SIG-M5 (cell line): ENCODE measurements around the gene ZNF275.
"Not testable (repeated sequence)": the region's sequence is repeated elsewhere in the genome, so short reads cannot be mapped to it uniquely, and the experiment has no call there.

Experiments
- DNase-seq: peaks from one replicate; lab custom pipeline; 2025; lab: John Stamatoyannopoulos, UW

The ZNF275 gene

DNA sequence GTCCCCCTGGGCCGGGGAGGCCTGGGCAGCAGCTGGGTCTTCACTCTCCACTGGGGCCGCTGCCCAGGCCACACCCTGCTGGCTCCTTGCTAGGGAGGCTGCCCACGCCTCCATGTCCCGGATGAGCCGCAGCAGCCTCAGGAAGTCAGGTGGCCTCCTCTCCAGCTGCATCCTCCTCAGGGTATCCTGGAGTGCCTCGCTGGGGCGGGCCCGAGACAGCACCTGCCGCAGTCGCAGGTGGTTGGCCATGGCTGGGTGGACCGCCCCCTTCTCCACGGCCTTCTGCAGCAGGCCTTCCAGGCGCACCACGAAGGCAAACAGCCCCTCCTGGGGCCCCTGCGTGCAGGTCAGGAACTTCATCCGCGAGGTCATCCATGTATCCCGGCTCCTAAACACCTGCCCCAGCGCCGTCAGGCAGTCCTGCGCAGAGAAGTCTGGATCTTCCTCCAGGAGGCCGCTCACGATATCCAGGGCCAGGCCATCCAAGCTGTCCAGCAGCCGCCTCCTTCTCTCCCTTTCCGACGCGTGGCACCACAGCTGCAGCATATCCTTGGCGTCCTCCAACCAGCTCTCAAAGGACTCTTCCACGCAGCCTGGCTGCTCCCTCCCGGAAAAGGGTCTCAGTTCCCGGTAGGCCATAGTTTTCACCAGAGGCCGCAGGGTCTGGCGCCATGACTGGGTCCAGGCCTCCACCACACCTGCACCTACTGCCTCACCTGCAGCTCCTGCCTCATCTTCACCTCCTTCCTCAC lies 14.5 kb upstream of the ZNF275 start:
- DNase-seq, result no peak

DNA sequence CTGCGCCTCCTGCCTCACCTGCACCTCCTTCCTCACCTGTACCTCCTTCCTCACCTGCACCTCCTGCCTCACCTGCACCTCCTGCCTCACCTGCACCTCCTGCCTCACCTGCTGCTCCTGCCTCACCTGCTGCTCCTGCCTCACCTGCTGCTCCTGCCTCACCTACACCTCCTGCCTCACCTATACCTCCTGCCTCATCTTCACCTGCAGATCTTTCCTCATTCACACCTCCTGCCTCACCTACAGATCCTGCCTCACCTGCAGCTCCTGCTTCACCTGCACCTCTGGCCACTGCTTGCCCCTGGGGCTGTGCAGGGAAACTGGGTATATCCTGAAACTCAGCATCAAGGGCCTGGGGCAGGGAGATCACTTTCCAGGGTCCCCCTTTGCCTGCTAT lies 13.9 kb upstream of the ZNF275 start:
- DNase-seq, result not testable (repeated sequence)

DNA sequence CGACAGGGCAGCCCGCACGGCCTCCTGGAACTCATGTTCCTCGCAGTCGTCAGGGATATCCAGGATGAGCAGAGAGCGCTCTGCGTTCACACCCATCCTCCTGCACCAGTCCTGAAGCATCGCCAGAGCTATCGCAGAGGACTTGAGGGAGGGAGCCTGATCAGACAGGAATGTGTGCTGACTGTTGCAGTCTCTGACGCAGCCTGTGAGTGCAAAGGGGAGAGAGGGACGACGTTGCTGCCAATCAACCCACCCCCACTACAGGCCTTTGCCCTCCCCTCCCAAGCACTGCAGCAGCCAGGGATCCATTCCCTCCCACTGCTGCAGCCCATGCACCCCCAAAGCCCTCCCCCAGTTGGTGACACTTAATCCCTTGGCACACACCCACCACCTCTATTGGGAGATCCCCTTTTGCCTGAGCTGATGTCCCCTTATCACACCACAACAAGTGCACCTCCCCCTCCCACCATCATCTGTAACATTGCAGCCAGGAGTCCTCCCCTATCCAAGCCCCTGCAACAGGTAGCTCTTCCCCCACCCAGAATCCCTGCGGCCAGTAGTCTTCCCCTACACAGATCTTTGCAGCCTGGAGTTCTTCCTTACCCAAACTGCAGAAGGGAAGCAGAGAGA lies 13.3 kb upstream of the ZNF275 start:
- DNase-seq, result no peak

DNA sequence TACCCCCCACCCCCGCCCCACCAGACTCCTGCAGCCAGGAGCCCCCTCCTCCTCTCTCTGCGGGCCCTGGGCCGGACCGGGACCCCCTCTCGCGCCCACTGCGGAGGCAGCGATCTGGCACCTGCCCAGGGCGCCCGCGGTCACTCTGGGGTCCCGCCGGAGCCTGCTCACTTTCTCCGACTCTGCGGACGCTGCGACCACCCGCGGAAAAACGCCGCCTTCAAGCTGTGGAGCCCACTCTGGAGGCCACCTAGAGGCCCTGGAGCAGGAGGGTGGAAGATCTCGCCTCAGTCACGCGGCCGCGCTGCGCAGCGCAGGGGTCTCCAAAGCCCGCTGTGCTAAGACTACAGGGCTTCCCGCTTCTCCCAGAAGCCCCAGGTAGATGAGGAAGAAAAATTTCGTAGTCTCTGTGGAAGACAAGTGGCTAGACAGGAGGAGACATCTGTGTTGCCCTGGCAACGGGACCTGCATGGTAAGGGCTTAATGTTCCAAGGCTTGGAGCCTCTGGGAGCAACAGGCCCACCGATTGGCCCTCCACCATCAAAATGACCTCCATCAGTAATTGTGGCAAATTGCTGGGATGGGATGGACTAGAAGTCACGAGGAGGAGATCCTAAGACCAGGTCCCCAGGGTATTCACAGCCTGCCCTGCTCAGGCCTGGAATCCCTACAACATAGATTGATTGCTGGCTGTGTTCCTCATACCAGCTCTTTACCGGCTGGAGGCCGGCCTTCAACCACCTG lies 12.4 kb upstream of the ZNF275 start, which contains the start of gene PNMA6F:
TSS of gene PNMA6F (minus strand) at position 387 of the 744 bp plus-strand sequence. CDS start 1,093 bp downstream, outside the sequence.
- no peak for DNase-seq

DNA sequence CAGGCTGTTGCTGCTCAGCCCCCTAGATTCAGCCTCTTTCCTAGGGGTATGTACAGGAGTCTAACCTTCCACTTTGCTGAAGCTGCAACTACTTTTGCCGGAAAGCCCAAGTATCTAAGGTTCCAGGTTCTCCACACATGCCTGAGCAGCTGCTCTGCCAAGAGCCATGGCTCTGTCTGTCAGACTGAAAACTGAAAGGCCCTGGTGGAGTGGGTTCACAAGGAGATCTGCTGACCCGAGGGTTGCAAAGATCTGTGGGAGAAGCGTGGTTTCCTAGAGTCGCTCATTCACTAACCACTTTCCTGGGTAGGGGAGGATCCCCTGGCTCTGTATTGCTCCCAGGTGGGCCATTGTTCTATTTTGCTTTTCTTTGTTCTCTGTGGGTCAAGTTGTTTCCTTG lies 6.4 kb upstream of the ZNF275 start:
- no peak for DNase-seq

DNA sequence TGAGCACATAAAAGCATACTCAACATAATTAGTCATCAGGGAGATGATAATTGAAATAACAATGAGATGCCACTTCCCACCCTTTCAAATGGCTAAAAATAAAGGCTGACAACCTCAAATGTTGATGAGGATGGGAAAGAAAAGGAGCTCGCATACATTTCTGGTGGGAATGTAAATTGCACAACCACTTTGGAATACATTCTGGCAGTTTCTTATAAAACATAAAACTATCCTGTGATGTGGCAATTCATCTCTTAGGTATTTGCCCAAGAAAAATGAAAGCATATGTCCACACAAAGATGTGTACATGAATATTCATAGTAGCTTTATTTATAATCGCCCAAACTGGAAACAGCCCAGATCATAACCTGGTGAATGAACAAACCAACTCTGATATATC lies 687 bp upstream of the ZNF275 start:
- no peak for DNase-seq

DNA sequence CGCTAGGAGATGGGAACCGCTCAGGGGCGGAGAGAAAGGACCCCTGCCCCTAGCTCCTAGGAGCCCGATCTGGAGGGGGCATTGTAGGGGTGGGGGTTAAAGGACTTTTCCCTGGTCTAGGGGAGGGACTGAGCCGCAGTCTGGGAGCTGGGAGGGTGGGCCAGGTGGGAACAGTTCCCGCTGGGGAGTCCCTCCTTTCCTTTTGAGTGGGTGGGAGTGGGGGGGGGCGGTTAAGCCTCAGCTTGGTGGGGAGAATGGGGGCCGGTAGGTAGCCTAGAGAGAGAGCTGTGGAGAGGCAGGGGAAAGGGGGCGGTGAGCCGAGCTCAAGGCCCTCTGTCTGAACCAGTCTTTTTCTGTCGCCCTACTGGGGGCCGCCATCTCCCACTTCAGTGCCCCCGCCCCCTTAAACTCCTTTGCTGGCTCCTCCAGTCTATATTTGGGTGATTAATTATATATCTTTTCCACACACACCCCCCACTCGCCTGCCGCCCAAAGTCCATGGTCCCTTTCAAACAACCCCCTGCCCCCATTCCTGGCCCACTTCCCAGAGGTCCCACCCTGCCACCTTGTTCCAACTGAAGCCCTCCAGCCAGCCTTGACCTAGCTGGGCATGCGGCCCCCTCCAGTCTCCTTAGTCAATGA lies 822 bp downstream of the ZNF275 start:
- no peak for DNase-seq

DNA sequence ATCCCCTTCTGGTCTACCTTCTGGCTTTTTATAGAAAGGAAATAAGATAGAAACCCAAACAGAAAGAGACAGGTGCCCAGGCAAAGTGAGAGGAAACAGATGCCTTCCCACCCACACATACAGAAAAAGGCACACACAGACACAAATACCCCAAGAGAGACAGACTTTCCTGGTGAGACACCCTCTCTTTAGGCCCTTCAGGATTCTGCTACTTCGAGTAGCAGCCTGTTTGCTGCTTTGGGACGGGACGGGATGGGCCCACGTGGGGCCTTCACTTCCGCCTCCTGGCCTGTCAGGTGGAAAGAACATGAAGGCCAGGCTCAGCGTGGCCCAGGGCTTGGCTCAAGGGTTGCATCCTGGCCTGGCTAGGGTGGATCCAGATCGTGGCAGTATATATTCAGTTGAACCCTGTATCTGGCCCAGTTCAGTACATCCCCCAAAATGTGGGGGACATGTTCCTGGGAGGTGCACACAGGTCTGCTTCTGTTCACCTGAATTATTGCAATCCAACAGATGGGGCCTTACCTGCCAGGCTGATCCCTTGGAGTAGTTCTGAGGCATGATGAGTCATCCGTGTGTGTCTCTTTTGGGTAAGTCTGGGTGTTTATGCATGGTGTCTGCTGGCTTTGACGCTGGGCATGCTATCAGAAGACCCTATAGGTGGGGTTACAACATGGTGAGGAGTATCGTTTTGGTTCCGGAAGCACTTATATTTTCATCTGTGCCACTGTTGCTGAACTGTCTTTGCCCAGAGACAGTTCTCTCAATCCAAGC lies 2.4 kb downstream of the ZNF275 start:
- DNase-seq, result no peak

DNA sequence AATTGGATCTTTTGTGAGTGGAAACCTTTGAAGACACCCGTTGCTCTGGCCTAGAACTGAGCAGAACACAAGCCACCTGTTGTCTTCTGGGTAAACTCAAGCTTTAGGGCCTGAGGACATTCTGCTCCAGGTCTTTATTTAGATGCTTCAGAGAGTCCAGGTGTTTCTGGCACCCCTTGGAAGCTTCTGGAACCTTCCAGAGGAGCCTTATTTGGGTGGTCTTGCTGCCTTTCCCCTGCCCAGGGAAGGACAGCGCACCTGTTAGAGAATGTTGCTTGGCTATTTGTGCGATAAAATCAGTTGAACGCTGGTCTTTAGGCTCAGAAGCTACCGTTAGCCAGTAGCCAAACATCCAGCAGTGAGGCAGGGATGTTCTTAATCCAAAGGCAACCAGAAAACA lies 3.0 kb downstream of the ZNF275 start:
- DNase-seq, result no peak

DNA sequence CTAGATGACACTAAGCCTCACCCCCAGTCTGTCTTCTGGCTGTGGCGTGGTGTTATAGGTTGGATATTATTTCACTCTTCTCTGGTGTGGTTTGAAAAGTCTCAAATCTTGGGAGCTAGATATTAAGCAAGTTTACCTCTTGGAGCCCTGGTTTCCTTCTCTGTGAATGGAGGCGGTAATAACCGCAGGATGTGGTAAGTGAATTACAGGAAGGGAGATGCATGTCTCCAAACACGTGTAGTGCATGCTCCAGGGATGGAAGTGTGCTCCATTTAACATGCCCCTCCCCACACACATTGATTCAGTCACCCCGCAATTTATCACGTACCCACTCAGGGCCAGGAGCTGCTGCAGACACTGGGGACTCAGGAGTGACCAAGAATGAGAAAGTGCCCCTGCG lies 4.9 kb downstream of the ZNF275 start:
- no peak for DNase-seq

DNA sequence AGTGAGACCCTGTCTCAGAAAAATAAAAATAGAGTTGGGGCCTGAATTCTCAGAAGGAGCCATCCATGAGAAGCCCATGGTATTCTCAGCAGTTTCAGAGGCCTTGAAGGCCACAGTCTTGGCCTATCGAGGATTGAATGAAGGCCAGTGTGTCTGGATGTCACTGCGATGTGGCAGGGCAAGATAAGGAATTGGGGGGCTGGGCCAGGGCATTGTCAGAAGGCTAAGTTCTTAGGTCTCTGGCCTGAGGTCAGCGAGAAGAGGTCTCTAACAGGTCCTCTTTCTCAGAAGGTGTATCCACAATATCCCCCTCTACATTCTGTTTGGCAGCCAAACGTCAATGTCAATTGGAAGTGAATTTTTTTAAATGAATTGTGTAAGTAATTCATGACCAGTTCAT lies 5.7 kb downstream of the ZNF275 start:
- DNase-seq, result no peak

DNA sequence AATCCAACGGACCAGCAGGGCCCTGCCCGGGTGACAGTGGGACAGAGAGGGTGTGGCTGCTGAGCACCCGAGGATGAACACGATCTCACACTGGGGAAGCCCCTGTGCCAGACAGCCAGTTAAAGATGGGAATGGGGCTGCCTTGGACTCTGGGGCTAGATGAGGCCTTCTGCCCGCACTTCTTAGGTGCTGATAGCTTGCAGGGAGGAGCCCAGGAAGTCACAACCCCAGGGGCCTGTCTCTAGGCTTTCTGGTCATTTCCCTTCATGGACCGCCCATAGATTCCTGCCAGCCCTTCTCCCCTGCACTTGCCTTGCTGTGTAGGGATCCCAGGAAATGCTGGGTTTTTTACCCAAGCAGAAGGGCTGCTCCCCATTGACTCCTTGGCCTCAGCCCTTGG lies 6.2 kb downstream of the ZNF275 start:
- DNase-seq, result no peak

DNA sequence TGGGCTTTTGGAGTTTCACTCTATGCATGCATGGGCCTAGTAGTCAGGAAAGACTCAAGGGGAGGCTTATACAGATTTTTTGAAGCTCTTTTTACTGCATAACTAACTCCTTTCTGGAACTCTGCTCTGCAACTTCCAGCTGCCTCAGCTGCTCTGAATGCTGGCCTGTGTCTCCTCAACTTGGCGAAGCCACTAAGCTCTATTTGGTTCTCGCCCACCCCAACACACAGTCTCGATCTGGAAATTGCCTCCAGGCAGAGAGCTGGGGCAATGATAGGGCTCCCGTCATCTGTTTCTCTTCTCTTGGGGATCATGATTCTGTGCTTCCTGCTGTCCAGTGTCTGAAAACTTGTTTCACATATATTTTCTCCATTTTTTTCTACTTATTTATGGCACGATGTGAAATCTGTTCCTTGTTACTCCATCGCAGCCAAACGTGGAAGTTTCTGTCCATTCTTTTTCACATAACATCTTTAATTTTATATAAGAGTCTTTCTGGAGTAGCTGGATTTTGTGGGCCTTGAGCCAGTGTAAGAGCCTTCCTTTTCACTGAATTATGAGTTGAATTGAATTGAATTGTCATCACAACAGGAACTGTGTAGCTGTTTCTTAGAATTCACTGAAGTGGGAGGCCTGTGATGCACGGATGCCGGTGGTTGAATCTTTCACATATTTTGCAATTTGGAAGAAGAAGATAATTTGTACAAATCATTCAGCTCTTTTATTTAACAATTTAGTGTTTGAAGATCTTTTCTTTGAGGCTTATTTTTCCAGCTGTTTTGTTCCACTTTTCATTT lies 9.0 kb downstream of the ZNF275 start:
- no peak for DNase-seq

DNA sequence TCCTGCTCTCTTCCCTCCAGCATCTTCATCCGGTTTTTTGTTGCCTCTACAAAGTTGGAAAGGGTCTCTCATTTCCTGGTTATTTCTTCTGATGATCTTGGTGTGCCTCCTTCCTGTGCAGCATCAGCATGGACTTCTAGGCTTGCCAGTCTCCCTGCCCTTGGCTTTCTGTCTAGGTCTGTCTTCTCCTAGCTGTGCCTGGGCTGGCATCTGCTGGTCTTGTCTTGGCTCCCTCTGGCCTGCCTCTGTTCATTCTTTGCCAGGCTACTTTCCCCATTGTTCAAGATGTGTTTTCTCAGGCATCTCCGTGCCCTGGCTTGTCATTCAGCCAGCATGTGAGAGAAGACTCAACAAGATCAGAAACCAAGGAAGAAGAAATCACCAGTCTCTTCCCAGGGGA lies 9.7 kb downstream of the ZNF275 start:
- no peak for DNase-seq

DNA sequence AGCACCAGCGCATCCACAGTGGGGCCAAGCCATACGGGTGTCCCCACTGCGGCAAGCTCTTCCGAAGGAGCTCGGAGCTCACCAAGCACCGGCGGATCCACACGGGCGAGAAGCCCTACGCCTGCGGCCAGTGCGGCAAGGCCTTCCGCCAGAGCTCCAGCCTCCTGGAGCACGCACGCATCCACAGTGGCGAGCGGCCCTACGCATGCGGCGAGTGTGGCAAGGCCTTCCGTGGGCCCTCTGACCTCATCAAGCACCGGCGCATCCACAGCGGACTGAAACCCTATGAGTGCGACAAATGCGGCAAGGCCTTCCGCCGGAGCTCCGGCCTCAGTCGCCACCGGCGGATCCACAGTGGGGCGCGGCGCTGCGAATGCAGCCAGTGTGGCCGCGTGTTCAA lies 13.6 kb downstream of the ZNF275 start:
- no peak for DNase-seq

DNA sequence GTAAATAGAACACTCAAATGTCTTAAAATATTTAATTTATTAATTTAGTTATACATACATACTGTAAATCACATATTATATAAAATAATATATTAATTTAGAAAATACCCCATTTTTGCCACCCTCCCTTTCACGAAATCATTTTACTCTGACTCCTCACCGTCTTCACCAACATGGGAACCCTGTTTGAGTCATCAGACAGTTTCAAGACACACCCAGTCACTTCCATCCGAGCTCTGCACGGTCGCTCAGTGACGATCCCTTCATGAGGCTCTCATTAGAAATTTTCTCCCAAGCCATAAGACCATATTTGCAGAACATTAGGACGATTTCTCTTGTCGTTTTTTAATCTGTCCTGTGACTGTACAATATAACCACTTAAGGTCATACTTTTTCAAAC lies 14.5 kb downstream of the ZNF275 start:
- DNase-seq, result no peak

DNA sequence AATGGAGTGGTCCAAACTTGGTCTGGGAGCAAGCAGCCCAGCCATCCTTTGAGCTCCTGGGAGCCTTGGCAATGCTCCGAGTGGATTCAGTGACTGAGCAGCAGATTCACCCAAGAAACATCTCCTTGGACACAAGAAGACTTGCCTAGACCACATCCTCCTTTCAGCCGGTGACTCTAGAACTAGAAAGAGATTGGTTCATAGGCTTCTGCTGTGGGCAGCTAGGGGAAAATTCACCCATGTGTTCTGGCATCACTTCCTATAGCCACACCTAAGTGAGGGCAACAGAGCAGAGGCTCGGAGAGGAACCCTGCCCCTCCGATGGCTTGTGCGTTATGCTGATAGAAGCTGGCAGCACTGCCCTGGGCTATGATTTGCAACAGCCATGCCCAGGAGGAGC lies 16.0 kb downstream of the ZNF275 start:
- DNase-seq, result no peak

DNA sequence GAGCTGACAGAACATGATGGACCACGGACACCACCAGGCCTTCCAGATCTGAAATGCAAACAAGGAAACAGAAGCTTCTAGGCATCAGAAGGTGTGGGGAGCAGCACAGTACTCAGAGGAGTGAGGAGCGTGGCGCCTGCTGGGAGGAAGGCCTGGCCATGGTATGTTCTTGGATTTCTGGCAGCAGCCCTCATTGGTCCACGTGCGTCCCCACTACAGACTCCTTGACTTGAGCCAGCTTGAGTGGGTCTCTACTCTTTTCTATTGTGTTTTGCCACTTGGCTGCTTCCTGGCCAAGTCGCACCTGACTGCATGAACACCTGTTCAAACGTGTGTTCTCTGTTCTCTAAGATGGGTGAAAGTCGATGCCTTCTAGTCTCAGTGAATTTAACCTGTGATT lies 18.0 kb downstream of the ZNF275 start:
- DNase-seq, result no peak

DNA sequence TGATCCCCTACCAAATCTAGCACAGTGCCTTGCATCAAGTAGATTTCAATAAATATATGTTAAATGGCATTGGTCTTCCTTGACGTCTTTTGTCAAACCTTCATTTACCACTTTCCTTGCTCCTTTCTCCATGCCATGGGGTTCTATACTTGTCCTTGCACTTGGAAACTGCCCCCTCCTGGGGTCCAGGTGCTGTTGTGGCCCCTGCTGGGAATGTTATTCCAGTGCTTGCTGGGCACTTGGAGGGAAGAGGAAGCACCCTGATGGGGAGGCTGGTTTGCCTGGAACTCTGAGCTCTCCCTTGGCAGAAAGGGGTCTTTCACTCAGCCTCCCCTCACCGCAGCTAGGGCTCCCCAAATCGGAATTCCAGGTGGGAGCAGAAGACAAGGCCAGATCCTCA lies 18.9 kb downstream of the ZNF275 start:
- no peak for DNase-seq

DNA sequence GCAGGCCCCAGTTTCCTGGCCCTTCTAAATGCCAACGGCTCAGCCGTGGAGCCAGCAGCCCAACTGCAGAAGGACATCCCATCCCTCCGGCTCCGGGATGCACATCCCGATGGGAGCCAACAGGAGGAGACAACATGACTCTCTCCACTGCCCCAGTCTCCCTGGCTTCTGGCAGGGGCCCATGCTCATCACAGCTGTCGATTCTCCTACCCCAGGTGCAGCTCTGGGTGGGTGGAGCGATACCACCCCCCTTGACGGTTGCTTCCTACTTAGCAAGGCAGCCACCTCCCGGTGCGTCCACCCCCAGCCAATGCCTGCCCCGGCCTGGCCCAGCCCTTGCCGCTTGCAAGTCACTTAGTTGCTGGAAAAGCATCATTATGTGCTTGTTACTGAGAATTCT lies 19.5 kb downstream of the ZNF275 start:
- no peak for DNase-seq

DNA sequence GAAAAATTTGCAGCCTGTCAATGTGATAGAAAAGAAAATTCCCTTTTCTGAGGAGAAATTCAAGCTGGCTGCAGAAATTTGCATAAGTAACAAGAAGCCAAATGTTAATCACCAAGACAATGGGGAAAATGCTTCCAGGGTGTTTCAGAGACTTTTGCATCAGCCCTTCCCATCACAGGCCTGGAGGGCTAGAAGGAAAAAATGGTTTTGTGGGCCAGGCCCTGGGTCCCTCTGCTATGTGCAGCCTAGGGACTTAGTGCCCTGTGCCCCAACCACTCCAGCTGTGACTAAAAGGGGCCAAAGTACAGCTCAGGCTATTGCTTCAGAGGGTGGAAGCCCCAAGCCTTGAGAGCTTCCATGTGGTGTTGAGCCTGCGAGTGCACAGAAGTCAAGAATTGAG lies 23.9 kb downstream of the ZNF275 start:
- no peak for DNase-seq
